GM19351 (cell line): Measurements from ENCODE around the gene CAMK2D.

Experiments used
- ATAC-seq: cut with Tn5 transposase; IDR thresholded peaks from one replicate; pipeline ENCODE4 v1.9.1; 2021; ENCODE audit warnings: mild to moderate bottlenecking, moderate library complexity; ENCODE audit not compliant: unreplicated experiment

CAMK2D gene

DNA sequence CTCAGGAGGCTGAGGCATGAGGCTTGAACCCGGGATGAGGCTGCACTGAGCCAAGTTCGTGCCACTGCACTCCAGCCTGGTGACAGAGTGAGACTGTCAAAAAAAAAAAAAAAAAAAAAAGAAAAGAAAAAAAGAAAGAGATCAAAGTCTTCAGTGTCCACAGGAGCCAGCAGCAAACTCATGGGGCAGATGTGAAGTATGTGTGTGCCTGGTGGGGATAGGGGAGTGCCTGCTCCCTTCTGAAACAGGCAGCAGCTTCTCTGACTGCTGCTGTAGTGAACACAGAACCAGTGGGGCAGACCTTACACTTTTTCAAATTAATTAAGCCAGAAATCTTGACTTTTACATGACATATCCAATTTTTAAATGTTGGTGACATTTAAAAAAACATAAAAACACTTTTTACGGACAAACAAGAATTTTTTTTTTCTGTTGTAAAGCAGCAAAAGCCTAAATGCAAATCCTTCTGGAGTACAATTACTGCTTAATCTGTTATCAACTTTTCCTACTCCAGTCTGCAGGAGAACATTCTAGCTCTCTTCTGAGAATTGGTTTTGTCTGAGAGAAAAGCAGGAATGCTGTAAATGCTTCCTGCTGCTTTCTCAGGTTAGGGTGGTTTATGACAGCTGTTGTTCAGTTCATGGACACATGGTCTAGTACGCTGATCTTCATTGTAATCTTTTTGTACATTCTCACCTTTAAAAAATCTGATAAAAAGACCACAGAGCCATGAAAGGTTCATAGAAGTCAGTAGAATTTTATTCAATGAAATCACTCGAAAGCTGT lies 311.1 kb downstream of the CAMK2D start:
- no peak for ATAC-seq

DNA sequence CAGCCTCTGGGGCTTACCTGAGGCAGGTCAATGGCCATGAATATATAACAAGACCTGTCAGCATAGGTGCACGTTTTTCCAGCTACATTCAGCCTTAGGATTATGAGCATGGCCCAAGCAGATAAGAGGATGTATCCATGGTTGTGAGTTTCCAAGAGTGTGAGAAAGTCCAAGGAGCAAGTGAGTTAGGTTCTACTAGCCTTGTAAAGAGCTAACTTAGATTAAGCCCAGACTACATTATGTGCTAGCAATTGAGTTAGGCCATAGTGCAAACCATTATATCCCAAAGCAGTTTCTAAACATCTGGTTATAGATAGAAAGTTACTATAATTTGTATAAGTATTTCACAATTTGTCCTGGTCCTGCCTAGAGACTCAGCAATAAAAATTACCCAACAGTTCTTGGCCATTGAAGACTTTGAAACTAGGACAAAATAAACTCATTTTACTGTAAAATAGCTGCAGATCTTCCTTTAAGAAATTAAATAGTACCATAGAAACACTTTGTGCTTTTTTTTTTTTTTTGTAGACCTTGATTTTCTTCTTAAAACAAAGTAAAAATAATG lies 312.0 kb downstream of the CAMK2D start:
- ATAC-seq, result no peak

DNA sequence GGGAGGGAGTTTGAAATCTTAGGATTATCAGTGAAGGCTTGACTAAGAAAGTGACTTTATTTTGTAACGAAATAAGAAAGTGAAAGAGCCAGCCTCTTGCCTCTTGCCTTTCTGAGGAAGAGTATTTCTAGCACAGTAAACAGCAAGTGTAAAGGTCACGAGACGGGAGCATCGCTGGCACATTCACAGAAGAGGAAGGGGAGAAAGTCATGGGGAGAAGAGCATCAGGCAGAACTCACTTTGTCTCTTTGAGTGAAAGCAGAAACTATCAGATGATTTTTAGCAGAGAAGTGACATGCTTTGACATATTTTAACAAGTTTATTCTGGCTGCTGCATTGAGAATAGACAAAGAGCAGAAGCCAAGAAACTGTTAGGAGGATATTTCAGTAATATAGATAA lies 313.8 kb downstream of the CAMK2D start:
- peak; percentile 63 for ATAC-seq

DNA sequence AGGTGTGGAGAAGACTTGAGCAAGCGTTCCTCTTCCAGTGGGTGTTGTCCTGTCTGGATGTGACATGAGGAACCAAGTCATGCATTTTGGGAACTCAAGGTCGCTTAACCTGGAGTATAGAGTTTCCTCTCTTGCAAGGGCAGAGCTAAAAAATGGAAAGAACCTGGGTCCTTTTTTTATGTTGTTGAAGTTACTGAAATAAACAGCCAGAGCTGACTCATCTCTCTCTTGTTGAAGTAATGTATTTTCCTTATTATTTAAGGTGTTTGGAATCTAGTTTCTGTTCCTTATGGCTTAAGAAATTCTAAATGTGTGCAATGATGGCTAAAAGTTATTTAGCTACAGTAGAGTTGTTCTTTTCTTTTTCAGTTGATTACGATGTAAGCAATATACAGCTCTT lies 314.5 kb downstream of the CAMK2D start:
- ATAC-seq, result no peak

DNA sequence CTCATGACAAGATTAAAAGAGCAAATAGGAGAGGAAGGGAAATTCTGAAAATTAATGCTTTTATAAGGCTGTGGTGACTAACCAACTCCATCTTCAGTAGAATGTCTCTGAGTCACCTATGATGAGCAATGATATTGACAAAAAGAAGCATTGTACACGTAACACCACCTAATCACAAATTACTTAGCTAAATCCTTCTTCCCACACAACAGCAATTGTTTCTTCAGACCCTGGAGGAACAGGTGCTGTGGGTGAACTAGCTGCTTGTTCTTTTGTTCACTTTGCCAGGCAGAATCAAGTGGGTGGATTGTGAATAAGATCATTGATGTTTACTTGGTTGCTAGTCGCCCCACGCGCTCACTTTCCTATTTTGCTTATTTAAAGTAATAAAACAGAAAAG lies 315.5 kb downstream of the CAMK2D start:
- no peak for ATAC-seq

DNA sequence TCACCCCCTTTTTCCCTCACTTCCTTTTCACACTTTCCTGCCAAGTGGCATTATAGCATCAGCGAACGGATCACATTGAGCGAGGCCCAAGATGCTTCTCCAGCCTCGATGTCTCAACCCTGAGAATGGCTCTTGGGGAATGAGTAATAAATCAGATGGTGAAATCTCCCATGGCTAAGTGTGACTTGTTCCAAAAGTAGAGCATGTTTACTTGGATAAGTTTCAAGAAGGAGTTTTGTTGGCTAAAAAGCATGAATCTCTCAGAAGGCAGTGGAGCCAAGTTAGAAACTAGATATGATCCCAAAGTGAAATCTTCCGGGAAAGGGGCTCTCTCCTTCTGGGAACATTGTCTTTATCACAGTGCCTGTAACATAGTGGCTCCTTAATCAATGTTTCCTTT lies 316.3 kb downstream of the CAMK2D start:
- no peak for ATAC-seq

DNA sequence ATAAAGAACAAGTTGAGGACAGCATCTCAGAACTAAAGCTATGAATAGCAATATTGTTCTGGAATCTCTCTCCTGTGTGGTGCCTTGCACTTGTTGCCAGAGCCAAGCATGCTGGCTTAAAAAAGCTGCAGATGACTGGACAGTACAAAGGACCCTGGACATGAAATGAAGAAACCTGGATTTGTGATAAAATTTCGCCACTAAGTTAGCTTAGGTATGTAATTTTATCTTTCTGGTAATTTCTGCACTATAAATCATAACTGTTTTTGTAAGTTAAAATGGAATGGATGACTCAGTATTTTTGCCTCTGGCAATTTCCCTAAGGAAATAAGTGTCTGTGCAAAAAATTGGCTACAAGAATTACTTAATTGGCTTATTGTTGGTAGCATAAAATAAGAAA lies 317.2 kb downstream of the CAMK2D start:
- ATAC-seq, result no peak

DNA sequence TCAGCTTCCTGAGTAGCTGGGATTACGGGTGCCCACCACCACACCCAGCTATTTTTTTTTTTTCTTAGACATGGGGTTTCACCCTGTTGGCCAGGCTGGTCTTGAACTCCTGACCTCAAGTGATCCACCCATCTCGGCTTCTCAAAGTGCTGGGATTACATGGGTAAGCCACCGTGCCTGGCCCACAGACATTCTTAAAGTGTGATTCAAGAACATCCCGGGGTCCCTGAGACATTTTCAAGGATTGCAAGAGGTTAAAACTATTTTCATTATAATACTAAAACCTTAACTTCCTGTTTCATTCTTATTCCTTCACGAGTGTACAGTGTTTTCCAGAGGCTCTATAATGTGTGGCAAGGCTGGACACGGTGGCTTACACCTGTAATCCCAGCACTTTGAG lies 318.7 kb downstream of the CAMK2D start:
- no peak for ATAC-seq

DNA sequence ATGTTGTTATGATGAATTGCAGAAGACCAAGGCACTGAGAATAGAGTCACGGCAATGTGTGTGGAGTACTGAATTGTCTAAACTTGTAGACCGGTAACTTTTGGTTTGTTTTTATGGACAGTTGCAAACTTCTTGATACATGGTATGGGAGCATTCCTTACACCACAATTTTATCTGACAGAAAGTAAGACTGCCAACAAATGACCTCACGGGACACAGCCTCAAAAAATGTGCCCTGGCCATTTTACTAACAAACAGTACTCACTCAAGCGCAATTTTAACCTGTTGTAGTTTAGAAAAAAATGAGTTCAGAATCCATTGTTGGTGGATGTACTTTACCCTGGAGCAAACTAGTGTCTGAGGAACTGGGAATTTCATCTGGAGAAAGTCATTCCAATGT lies 321.2 kb downstream of the CAMK2D start:
- ATAC-seq, result no peak

DNA sequence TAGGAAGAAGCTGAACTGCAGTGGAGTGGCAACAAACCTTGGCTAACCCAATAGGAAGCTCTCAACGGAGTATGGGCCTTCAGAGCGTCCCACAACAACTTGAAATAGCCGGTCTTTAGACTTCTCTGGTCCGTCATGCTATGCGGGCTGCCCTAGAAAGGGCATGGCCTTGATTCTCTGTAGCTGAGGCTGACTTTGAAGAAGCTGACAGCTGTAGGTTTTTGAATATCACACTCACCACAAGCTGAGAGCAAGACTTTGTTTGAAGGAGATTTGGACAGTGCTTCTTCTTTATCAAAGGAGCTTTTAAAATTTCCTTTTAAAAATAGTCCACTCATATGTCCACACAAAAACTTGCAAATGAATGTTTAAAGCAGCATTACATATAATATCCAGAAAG lies 322.9 kb downstream of the CAMK2D start:
- ATAC-seq, result no peak

DNA sequence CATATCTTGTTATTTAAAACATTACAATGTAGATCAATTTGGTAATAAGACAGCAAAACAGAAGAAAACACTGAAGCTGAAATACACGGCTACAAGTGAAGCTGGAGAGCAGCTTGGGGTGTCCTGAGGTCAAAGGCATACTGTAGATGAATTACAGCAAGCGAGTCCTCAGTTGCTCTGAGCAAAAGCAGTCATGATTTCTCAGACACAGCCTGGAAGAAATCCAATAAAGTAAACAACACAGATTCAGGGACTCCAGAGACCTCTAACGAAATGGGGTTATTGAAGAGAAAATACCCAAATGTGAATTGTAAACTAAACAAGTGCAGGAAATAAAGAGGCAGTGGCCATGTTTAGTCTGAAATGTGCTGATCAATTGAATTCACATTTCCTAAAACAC lies 324.4 kb downstream of the CAMK2D start:
- ATAC-seq, result no peak

DNA sequence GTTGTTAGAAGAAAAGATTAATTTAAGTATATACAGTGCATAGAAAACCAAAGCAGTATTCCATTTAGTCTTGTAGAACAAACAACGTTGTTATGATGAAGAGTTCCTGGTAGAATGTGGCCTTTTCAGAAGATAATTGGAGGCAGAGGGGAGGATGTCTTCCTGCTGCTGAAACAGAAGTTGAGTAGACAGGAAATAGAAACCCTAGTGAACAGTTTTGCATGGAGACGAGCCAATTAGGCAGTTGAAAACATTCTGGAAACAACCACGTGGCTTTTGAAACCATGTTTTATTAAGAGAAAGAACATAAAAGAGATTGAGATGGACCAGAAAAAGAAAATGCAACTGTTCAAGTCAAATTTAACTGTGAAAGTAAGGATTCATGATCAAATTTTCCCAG lies 325.2 kb downstream of the CAMK2D start:
- no peak for ATAC-seq

DNA sequence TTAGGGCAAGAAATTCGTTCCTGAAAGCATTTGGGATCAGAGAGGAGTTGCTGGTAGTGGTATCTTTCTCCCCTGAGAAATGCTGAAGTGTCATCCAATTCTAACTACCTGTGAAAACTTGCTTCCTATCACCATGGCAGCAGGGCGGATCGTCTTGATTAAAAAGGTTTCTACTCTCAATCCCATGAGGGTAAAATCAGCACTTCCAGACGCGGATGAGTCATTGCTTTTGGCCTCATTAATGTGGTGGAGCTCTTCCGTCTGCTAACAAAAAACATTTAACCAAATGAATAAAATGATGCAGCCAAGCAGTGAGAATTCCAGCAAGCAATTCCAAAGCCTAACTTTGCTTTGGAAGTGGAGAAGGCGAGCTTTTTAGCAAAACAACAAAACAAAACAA lies 325.6 kb downstream of the CAMK2D start:
- ATAC-seq, result no peak

DNA sequence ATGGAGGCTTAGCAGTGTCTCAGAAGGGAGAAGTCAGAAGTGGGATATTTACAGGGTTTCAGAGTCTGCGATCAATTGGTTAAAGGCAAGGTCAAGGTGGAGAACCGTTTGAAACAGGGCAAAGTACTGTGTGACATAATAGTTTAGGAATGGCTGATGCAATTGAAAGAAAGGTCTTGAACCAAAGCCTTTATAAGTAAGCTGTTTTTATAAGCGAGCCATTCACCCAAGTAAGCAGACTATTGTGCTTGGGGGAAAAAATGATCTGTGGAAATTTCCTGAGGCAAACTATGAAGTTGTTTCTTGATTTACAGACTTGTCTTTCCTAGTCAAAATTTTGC lies 327.3 kb downstream of the CAMK2D start:
- ATAC-seq, result no peak

DNA sequence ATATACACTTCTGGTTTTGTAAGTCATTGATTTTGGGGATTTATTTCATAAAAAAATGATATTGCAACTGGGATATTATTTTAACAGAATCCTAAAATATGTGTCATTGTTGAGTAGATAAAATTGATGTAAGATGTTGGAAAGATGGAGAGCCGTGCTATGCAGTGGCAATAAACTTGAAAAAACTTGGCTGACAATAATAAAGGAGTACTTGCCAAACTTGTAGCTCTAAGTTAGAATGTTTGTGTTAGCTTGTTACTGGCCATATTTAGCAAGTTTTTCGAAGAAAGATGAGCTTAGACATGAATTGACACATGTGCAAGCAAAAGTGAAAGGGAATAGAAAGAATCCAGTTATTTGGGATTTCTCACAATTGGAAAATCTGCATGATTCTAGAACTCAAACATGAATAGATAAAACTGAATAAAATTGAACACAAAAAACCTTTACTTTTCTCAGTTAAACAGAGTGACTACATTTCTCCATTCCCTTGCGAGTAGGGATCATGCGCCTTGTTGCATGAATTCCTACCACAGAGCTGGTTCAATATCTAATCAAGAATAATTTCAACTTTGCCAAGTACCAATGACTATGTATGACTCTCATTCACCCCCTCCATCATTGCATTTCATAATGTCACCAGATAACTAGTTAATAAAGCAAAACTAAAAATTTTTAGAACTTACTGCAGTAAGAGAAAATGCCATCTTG lies 327.8 kb downstream of the CAMK2D start:
- ATAC-seq, result no peak

DNA sequence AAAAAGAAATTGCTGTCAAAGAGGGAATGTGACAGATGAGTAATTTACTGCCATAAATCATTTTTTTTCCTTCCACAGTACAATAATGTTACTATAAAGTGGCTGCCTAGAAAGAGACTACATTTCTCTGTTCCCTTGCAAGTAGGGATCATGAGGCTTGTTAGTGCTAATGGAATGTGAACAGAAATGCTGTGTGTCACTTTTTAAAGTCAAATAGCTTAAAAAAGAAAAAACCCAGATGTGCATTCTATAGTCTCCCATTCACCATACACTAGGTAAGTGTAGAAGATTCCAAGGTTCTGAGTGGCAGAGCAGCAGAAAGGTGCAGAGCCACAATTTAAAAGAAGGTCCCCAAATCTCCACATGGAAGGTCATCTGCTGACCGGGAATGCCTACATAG lies 328.4 kb downstream of the CAMK2D start:
- ATAC-seq, result no peak

DNA sequence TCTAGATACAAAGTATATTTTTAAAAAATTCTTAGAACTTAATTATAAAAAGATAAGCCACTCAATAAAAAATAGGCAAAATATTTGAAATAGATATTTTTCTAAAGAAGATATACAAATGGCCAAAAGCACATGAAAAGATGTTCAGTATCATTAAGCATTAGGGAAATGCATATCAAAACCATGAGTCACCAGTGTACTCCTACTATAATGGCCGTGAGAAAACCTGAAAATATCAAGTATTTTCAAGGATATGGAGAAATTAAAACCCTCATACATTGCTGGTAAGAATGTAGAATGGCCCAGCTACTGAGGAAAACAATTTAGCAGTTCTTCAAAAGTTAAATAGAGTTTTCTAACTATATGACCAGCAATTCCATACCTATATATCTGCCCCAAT lies 337.9 kb downstream of the CAMK2D start:
- ATAC-seq, result no peak

DNA sequence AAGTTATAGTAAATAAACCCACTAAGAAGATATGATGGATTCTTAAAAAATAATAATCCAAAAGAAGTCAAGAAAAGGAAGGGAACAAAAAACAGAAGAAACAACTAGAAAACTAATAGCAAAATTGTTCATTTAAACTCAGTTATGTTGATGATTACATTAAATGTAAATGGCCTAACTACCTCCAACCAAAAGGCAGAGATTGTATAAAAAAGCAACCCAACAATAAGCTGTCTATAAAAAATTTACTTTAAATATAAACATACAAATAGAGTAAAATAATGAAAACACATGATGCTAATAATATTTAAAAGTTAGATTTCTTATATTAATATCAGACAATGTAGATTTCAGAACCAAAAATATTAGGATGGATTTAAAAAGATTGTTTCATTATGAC lies 340.6 kb downstream of the CAMK2D start:
- ATAC-seq, result no peak

DNA sequence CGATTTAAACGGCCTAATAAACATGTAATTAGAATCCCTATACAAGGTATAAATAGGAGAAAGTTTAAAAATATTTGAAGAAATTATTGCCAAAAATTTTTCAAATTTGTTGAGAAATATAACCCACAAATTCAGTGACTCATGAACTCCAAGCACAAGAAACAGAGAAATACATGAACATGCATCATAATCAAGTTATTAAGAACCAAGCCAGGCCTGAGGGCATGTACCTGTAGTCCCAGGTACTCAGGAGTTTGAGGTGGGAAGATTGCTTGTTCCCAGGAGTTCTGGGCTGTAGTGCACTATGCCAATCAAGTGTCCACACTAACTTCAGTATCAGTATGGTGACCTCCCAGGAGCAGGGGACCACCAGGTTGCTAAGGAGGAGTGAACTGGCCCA lies 341.9 kb downstream of the CAMK2D start:
- ATAC-seq, result no peak

DNA sequence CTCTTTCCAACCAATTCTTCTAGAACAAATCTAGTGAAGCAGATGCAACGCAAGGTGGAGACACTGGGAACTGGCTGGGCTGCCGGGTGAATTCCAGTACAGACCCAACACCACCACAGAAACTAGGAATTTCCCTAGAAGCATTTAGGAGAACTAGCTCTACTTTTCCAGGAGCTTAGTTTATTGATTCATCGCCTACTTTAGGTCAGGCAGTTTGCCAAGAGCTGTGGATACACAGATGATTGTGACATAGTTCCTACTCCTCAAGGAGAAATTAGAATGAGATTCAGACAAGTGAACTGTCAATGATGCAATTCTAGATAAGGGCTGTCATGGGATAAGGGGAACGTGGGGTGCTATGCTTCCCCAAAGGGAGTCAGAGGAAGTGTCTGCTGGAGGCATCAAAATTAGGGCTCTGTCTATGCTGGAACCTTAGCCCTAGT lies 350.0 kb downstream of the CAMK2D start:
- ATAC-seq, result no peak

DNA sequence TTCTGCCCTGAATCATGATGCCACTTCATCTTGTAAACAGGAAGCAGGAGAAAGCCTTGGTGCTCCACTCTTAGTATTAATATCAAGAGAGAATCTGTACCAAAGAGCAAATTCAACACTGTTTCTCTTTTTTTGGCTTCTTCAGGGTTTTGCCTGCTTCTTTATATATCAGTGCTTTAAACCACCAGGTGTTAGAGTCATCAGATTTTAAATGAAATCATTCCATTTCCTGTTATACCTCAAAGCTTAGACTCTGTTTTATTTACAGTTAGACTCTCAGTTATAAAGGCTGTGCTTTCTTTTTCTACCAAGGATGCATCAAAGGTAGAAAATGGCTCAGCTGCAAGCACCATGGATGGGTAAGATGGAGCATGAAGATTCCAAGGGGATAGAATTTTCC lies 350.9 kb downstream of the CAMK2D start:
- ATAC-seq, result no peak

DNA sequence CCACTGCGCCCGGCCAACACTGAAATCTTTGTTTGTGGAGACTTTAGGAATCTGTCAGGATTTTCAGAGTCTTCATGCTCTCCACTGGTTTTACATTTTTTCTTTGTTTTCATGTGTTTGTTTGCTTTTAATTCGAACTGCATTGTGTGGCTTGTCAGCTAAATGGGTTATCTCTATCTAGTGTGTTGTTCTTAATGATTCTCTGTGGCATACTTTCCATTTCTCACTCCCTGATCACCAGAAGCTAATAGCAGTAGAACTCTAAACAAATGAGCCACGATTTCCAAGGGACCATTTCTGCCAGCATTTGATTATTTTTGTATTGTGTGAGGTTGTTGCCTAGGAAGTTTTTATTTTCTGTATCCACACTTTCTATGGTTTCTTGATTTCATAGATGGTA lies 352.4 kb downstream of the CAMK2D start:
- ATAC-seq, result no peak
